Measurements from ENCODE around the gene RPGRIP1L. TPM values are rescaled to one million over a fixed set of nuclear protein-coding genes. Genes with fewer than 3 reads are reported as not detected.

Gene RPGRIP1L
- total RNA-seq, 1 donor from 2014 or later, result 22.0 TPM

DNA sequence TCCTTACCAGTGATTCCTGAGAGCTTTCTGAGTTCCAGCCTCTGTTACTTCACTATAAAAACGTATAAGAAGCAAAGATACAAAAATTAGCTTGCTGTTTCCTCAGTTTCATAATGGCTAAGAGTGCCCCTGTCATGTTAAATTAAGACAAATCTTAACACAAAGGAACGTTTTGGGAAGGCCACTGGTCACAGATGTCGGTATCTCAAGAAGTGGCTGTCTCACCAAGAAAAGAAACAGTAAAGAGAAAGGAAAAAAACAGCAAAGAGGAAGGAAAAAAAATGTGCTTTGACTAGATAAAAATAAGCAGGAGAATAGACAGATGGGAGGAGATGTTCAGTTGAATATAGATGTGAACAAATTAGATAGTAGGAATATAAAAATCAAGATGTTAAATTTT, 105.9 kb downstream of the RPGRIP1L start:
- H3K9me3 Mint-ChIP-seq, result peaks cover 30% of the 10 kb centered on the region
- no peak overlapping the region for H3K27ac Mint-ChIP-seq
- TF ChIP-seq, protein P1, sequence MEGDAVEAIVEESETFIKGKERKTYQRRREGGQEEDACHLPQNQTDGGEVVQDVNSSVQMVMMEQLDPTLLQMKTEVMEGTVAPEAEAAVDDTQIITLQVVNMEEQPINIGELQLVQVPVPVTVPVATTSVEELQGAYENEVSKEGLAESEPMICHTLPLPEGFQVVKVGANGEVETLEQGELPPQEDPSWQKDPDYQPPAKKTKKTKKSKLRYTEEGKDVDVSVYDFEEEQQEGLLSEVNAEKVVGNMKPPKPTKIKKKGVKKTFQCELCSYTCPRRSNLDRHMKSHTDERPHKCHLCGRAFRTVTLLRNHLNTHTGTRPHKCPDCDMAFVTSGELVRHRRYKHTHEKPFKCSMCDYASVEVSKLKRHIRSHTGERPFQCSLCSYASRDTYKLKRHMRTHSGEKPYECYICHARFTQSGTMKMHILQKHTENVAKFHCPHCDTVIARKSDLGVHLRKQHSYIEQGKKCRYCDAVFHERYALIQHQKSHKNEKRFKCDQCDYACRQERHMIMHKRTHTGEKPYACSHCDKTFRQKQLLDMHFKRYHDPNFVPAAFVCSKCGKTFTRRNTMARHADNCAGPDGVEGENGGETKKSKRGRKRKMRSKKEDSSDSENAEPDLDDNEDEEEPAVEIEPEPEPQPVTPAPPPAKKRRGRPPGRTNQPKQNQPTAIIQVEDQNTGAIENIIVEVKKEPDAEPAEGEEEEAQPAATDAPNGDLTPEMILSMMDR (IDR thresholded peaks at IDR 0.05; ENCODE audit: unreplicated experiment), result no peak
- H3K27me3 Mint-ChIP-seq (ENCODE audit: low read depth), result no peaks in the 10 kb centered on the region
- H3K4me1 Mint-ChIP-seq, result peaks cover 2% of the 10 kb centered on the region
- no peak for DNase-seq (ENCODE audit: low spot score in 2 of 2, unreplicated experiment in 2 of 2)
- no peak overlapping the region for H3K4me3 Mint-ChIP-seq
- H3K36me3 Mint-ChIP-seq, result peaks cover 29% of the 10 kb centered on the region

- TF ChIP-seq, protein P1 (IDR thresholded peaks at IDR 0.05; ENCODE audit: unreplicated experiment), result no peak
- DNase-seq (ENCODE audit: low spot score in 2 of 2, unreplicated experiment in 2 of 2), result no peak
- H3K27me3 Mint-ChIP-seq (ENCODE audit: low read depth), result no peaks in the 10 kb centered on the region
- no peak overlapping the region for H3K27ac Mint-ChIP-seq
- H3K4me1 Mint-ChIP-seq, result no peaks in the 10 kb centered on the region
- peaks cover 9% of the 10 kb centered on the region for H3K36me3 Mint-ChIP-seq
- no peak overlapping the region for H3K4me3 Mint-ChIP-seq
- H3K9me3 Mint-ChIP-seq, result peaks cover 23% of the 10 kb centered on the region
These were observed 115.5 kb downstream of the RPGRIP1L start for GRCh38 chr16:53588081-53588648.

- Mint-ChIP-seq H3K27me3 (ENCODE audit: low read depth) (no peaks in the 10 kb centered on the region), H3K9me3 (peaks cover 6% of the 10 kb centered on the region), H3K27ac (no peak overlapping the region), H3K4me1 (no peaks in the 10 kb centered on the region), H3K4me3 (no peak overlapping the region), H3K36me3 (no peaks in the 10 kb centered on the region)
- no peak for DNase-seq (ENCODE audit: low spot score in 2 of 2, unreplicated experiment in 2 of 2)
- TF ChIP-seq, protein P1 (IDR thresholded peaks at IDR 0.05; ENCODE audit: unreplicated experiment), result no peak
These were observed 120.3 kb downstream of the RPGRIP1L start for GRCh38 chr16:53583401-53583800.

- no peaks in the 10 kb centered on the region for H3K27me3 Mint-ChIP-seq (ENCODE audit: low read depth)
These were observed 121.9 kb downstream of the RPGRIP1L start for GRCh38 chr16:53581784-53582183.

DNA sequence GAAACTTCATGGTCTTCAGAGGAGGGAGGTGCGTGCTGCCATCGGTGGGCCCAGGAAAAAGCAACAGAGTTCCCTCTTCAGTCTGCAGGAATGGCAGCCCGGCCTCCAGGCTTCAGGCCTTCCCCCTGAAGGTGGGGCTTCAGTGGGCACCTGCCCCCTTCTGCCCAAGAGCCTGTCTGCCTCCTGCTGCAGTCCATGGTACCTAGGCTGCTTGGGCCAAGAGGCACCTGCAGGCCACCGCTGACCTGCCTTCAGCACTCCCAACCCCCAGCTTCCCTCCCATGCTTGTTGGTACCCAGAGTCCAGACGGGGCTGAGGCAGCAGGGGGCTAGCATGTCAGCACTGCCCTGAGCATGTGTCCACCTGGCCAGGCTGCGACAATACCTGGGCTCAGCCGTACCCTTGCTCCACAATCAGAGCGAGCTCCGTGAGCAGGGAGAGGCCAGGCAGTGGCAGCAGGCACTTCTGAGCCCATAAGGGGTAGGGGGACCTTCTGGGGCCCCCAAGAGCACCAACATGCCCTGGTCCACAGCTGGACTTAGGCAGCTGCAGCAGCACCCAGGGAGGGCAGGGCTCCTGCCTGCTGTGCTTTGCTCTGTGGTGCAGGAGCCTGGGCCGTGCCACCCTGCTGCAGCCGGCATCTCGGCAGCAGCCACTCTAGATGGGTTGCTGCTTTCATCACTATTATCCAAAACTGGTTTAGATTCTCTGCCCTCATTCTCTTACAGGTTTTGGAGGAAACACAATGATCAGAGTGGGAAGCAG, 123.4 kb downstream of the RPGRIP1L start:
- no peak overlapping the region for H3K4me3 Mint-ChIP-seq
- TF ChIP-seq, protein P1 (IDR thresholded peaks at IDR 0.05; ENCODE audit: unreplicated experiment), result no peak
- no peak overlapping the region for H3K27ac Mint-ChIP-seq
- H3K36me3 Mint-ChIP-seq, result no peaks in the 10 kb centered on the region
- H3K4me1 Mint-ChIP-seq, result no peaks in the 10 kb centered on the region
- no peak for DNase-seq (ENCODE audit: low spot score in 2 of 2, unreplicated experiment in 2 of 2)
- no peaks in the 10 kb centered on the region for H3K27me3 Mint-ChIP-seq (ENCODE audit: low read depth)
- no peaks in the 10 kb centered on the region for H3K9me3 Mint-ChIP-seq

More at GRCh38 chr16:53581784-53582183, 121.9 kb downstream of the RPGRIP1L start:
- no peaks in the 10 kb centered on the region for H3K4me1 Mint-ChIP-seq
- TF ChIP-seq, protein P1 (IDR thresholded peaks at IDR 0.05; ENCODE audit: unreplicated experiment), result no peak
- no peaks in the 10 kb centered on the region for H3K36me3 Mint-ChIP-seq
- no peak overlapping the region for H3K4me3 Mint-ChIP-seq
- no peak overlapping the region for H3K27ac Mint-ChIP-seq
- DNase-seq (ENCODE audit: low spot score in 2 of 2, unreplicated experiment in 2 of 2), result no peak
- peaks cover 4% of the 10 kb centered on the region for H3K9me3 Mint-ChIP-seq

All from mesothelial cell of epicardium (in vitro differentiated cells).